Mesenchymal stem cell (in vitro differentiated cells and primary cell): ENCODE results near the gene TRAPPC2.

Experiments
- DNase-seq: peaks from one replicate; pipeline ENCODE4 v3.0.0-alpha.2; 2013
- H2AFZ ChIP-seq: one replicate; pipeline ENCODE4 v1.6.1; 2013; ENCODE audit warnings: low read depth, mild to moderate bottlenecking, control low read depth, inconsistent platforms, low read length, moderate library complexity
- H2AK5ac ChIP-seq: 2 replicates; pipeline ENCODE4 v1.6.1; 2013; ENCODE audit warnings: low read length, moderate library complexity, mild to moderate bottlenecking, inconsistent platforms; ENCODE audit not compliant: severe bottlenecking
- H2BK120ac ChIP-seq: one replicate; pipeline ENCODE4 v1.6.1; 2013; ENCODE audit warnings: low read depth, mild to moderate bottlenecking, inconsistent platforms, low read length, moderate library complexity
- H2BK12ac ChIP-seq, 2 experiments: one replicate each; pipeline ENCODE4 v1.6.1; 2013; ENCODE audit warnings: inconsistent platforms in 2 of 2, low read length in 2 of 2, mild to moderate bottlenecking in 2 of 2, moderate library complexity in 2 of 2, control low read depth in 1 of 2
- H2BK15ac ChIP-seq: one replicate; pipeline ENCODE4 v1.6.1; 2013; ENCODE audit warnings: mild to moderate bottlenecking, low read depth, inconsistent platforms; ENCODE audit not compliant: poor library complexity, severe bottlenecking
- H2BK5ac ChIP-seq: 2 replicates; pipeline ENCODE4 v1.6.1; 2013; ENCODE audit warnings: low read depth, mild to moderate bottlenecking, low read length, control low read depth, inconsistent platforms; ENCODE audit not compliant: poor library complexity, severe bottlenecking
- H3K14ac ChIP-seq, 2 experiments: one replicate each; pipeline ENCODE4 v1.6.1; 2013; ENCODE audit warnings: inconsistent platforms in 2 of 2, low read length in 2 of 2, control low read depth in 1 of 2, mild to moderate bottlenecking in 1 of 2, moderate library complexity in 1 of 2
- H3K18ac ChIP-seq, 2 experiments: one replicate each; pipeline ENCODE4 v1.6.1; 2013; ENCODE audit warnings: inconsistent platforms in 2 of 2, low read length in 2 of 2, control low read depth in 1 of 2, low read depth in 1 of 2, mild to moderate bottlenecking in 1 of 2
- H3K23ac ChIP-seq, 2 experiments: one replicate each; pipeline ENCODE4 v1.6.1; 2013; ENCODE audit warnings: inconsistent platforms in 2 of 2, low read length in 2 of 2, mild to moderate bottlenecking in 2 of 2, moderate library complexity in 2 of 2, control low read depth in 1 of 2
- H3K27ac ChIP-seq: 2 replicates; pipeline ENCODE4 v1.5.1; 2013; ENCODE audit warnings: mild to moderate bottlenecking, moderate library complexity, low read length, control low read depth, inconsistent platforms; ENCODE audit not compliant: poor library complexity, severe bottlenecking
- H3K27me3 ChIP-seq, 2 experiments: 2 replicates each; pipeline versions ENCODE4 v1.6.1 to v1.7.0; 2013; ENCODE audit warnings: low read length in 2 of 2, mild to moderate bottlenecking in 2 of 2, moderate library complexity in 2 of 2, control low read depth in 1 of 2, inconsistent platforms in 1 of 2; ENCODE audit not compliant: control insufficient read depth in 1 of 2, insufficient read depth in 1 of 2
- H3K36me3 ChIP-seq, 2 experiments: 2 replicates each; pipeline versions ENCODE4 v1.6.1 to v1.7.0; 2013; ENCODE audit warnings: low read length in 2 of 2, control low read depth in 1 of 2, inconsistent platforms in 1 of 2, low read depth in 1 of 2, mild to moderate bottlenecking in 1 of 2; ENCODE audit not compliant: insufficient read depth in 2 of 2, control insufficient read depth in 1 of 2
- H3K4ac ChIP-seq, 2 experiments: one replicate each; pipeline ENCODE4 v1.6.1; 2013; ENCODE audit warnings: inconsistent platforms in 2 of 2, low read length in 2 of 2, mild to moderate bottlenecking in 2 of 2, moderate library complexity in 2 of 2, control low read depth in 1 of 2, low read depth in 1 of 2
- H3K4me1 ChIP-seq: 2 replicates; pipeline ENCODE4 v1.6.1; 2013; ENCODE audit warnings: low read depth, low read length, control low read depth; ENCODE audit not compliant: control insufficient read depth, insufficient read depth
- H3K4me2 ChIP-seq: 2 replicates; pipeline ENCODE4 v1.6.1; 2013; ENCODE audit warnings: low read length, mild to moderate bottlenecking, inconsistent platforms; ENCODE audit not compliant: poor library complexity, severe bottlenecking
- H3K4me3 ChIP-seq, 2 experiments: 2 replicates each; pipeline versions ENCODE4 v1.5.1 to v1.7.0; 2013; ENCODE audit warnings: low read length in 2 of 2, mild to moderate bottlenecking in 2 of 2, control low read depth in 1 of 2, low read depth in 1 of 2; ENCODE audit not compliant: insufficient read depth in 1 of 2
- H3K79me1 ChIP-seq: replicated peaks from 2 replicates; pipeline ENCODE4 v1.6.1; 2013; ENCODE audit warnings: mild to moderate bottlenecking, control low read depth, low read length, inconsistent platforms; ENCODE audit not compliant: poor library complexity, severe bottlenecking
- H3K9ac ChIP-seq: 2 replicates; pipeline ENCODE4 v1.7.0; 2013; ENCODE audit warnings: mild to moderate bottlenecking, low read length, moderate library complexity
- H3K9me3 ChIP-seq: 2 replicates; pipeline ENCODE4 v1.7.0; 2013; ENCODE audit warnings: mild to moderate bottlenecking, low read length; ENCODE audit not compliant: control insufficient read depth
- H4K8ac ChIP-seq: one replicate; pipeline ENCODE4 v1.6.1; 2013; ENCODE audit warnings: inconsistent platforms, mild to moderate bottlenecking, low read length, moderate library complexity
- H4K91ac ChIP-seq: one replicate; pipeline ENCODE4 v1.6.1; 2013; ENCODE audit warnings: mild to moderate bottlenecking, low read length, inconsistent platforms
- WGBS: methylation state at CpG from one replicate; pipeline ENCODE4 v1.1.7; 2013; ENCODE audit warnings: mixed read lengths; 5-methylcytosine and 5-hydroxymethylcytosine counted together

The TRAPPC2 gene

DNA sequence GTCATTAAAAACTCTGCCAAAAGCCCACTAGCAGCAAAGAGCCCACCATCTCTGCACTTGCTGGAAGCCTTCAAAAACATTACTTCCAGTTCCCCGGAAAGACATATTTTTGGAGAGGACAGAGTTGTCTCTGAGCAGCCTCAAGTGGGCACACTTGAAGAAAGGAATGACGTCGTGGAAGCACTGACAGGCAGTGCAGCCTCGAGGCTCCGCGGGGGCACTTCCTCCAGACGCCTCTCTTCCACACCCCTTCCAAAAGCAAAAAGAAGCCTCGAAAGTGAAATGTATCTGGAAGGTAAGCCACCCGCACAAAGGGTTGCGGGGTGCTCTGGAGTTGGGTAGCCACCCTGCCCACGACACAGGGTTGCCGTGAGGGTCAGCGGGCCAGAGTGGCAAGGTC is 26.0 kb upstream of the TRAPPC2 start:
- no peak overlapping the region for H3K23ac ChIP-seq
- H3K79me1 ChIP-seq, result peaks cover 2% of the 10 kb centered on the region
- no peak overlapping the region for H2BK15ac ChIP-seq

DNA sequence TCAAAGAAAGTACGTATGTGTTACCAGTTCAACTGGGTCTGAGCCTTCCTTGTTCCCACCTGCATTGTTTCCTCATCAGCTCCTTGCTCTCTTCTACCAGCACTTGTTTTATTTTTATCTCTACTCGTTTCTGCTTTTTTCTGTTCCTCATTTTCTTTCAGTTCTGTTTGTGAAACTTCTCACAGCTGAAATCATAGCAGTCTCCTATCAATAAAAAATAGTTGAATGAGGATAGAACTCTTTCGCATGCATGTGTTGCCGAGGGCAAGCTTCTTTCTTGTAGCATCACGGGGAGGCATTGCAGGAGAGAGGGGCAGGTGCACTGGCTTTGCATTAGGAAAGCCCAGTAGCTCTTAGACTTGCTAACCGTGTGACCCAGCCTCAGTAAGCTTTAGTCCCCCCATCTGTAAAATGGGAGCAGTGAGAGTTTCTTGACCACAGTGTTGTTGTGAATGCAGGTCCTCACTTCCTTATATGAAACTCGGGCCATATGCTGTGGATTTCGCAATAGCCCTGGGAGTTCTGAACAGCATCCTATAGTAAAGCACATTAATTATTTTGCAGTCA is 24.8 kb upstream of the TRAPPC2 start:
- 96% methylated on average over 5 of the region's 8 CpGs for WGBS
- Histone ChIP-seq H4K8ac (no peak overlapping the region), H2BK5ac (no peak overlapping the region), H2BK15ac (no peak overlapping the region), H3K18ac (no peak overlapping the region), H3K9me3 (no peaks in the 10 kb centered on the region), H3K4ac (no peak overlapping the region), H2AK5ac (no peak overlapping the region), H3K27ac (no peak overlapping the region), H3K14ac (no peak overlapping the region), H3K23ac (no peak overlapping the region), H4K91ac (no peak overlapping the region), H2BK12ac (no peak overlapping the region), H3K4me2 (no peak overlapping the region), H2BK120ac (no peak overlapping the region), H3K36me3 (peaks cover 18 to 90% of the 10 kb centered on the region in 2 experiments), H3K4me3 (no peak overlapping the region), H3K27me3 (no peaks in the 10 kb centered on the region), H3K4me1 (no peaks in the 10 kb centered on the region), H2AFZ (no peak overlapping the region), H3K79me1 (peaks cover 2% of the 10 kb centered on the region), H3K9ac (no peak overlapping the region)
- DNase-seq, result no peak

More for the DNA sequence above, 26.0 kb upstream of the TRAPPC2 start:
- H3K4me3 ChIP-seq, result no peak overlapping the region
- no peak overlapping the region for H3K18ac ChIP-seq
- no peak overlapping the region for H2BK120ac ChIP-seq
- no peak overlapping the region for H3K9ac ChIP-seq
- H3K4me2 ChIP-seq, result no peak overlapping the region
- no peak overlapping the region for H2BK5ac ChIP-seq
- no peak overlapping the region for H4K8ac ChIP-seq
- H2AK5ac ChIP-seq, result no peak overlapping the region
- H2AFZ ChIP-seq, result no peak overlapping the region
- no peaks in the 10 kb centered on the region for H3K4me1 ChIP-seq
- peaks cover 18 to 88% of the 10 kb centered on the region in 2 experiments for H3K36me3 ChIP-seq
- WGBS, result 83% methylated on average over 13 of the region's 13 CpGs
- no peak overlapping the region for H3K4ac ChIP-seq
- H3K27ac ChIP-seq, result no peak overlapping the region
- no peaks in the 10 kb centered on the region for H3K27me3 ChIP-seq
- DNase-seq, result no peak
- no peak overlapping the region for H2BK12ac ChIP-seq
- H3K14ac ChIP-seq, result no peak overlapping the region
- no peaks in the 10 kb centered on the region for H3K9me3 ChIP-seq
- no peak overlapping the region for H4K91ac ChIP-seq

DNA sequence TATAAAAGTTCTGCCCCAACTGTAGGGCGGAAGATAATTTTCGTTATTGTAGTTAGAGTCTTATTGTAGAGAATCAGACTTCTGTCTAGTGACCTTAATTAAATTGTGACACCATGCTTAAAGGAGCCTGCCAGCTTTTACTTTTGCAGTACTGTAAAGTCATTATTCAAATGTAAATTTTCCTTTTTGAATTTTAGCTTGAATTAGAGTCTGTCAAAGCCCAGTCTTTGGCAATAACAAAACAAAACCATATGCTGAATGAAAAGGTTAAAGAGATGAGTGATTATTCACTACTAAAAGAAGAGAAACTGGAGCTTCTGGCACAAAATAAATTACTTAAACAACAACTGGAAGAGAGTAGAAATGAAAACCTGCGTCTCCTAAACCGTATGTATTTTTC is 22.0 kb upstream of the TRAPPC2 start:
- H3K27ac ChIP-seq, result no peak overlapping the region
- no peak overlapping the region for H3K14ac ChIP-seq
- H3K18ac ChIP-seq, result no peak overlapping the region
- H3K27me3 ChIP-seq, result peaks cover 0 to 3% of the 10 kb centered on the region in 2 experiments
- no peak overlapping the region for H2BK5ac ChIP-seq
- no peaks in the 10 kb centered on the region for H3K9me3 ChIP-seq
- no peak for DNase-seq
- H3K23ac ChIP-seq, result no peak overlapping the region
- 90% methylated on average over 2 of the region's 4 CpGs for WGBS
- no peaks in the 10 kb centered on the region for H3K4me1 ChIP-seq
- H2AFZ ChIP-seq, result no peak overlapping the region
- no peak overlapping the region for H3K4me2 ChIP-seq
- no peak overlapping the region for H4K91ac ChIP-seq
- no peak overlapping the region for H2BK12ac ChIP-seq
- H2AK5ac ChIP-seq, result no peak overlapping the region
- H3K4me3 ChIP-seq, result no peak overlapping the region
- H3K36me3 ChIP-seq, result peaks cover 12 to 82% of the 10 kb centered on the region in 2 experiments
- no peak overlapping the region for H3K4ac ChIP-seq
- H3K9ac ChIP-seq, result no peak overlapping the region
- peaks cover 5% of the 10 kb centered on the region for H3K79me1 ChIP-seq
- no peak overlapping the region for H2BK120ac ChIP-seq
- no peak overlapping the region for H2BK15ac ChIP-seq
- H4K8ac ChIP-seq, result no peak overlapping the region

DNA sequence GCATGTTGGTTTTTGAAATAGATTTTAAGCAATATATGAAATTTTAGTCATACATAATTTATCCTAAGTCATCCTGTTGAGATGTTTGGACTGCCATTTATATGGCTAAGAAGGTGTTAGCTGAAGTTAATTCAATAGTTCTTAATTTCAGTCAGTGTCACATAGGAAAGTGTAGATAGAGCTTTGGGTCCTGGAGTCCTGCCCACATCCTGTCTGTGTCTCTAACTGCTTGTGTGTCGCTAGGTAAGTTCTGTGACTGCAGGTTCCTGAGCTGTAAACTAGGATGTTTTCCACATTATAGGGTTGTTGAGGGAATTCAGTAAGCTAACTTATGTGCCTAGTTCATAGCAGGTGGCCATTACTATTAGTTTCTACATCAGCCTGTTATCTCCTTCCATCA is 20.8 kb upstream of the TRAPPC2 start:
- H4K8ac ChIP-seq, result no peak overlapping the region
- H3K27ac ChIP-seq, result no peak overlapping the region
- peaks cover 0 to 3% of the 10 kb centered on the region in 2 experiments for H3K27me3 ChIP-seq
- H3K4me1 ChIP-seq, result no peaks in the 10 kb centered on the region
- no peak overlapping the region for H2BK120ac ChIP-seq
- H3K14ac ChIP-seq, result no peak overlapping the region
- H2BK15ac ChIP-seq, result no peak overlapping the region
- H3K36me3 ChIP-seq, result peaks cover 7 to 82% of the 10 kb centered on the region in 2 experiments
- H4K91ac ChIP-seq, result no peak overlapping the region
- H3K18ac ChIP-seq, result no peak overlapping the region
- no peak overlapping the region for H2BK12ac ChIP-seq
- no peak overlapping the region for H2AFZ ChIP-seq
- peaks cover 5% of the 10 kb centered on the region for H3K79me1 ChIP-seq
- no CpG with 5 or more reads among the region's 1 CpG for WGBS
- H3K4ac ChIP-seq, result no peak overlapping the region
- no peaks in the 10 kb centered on the region for H3K9me3 ChIP-seq
- H3K9ac ChIP-seq, result no peak overlapping the region
- H2AK5ac ChIP-seq, result no peak overlapping the region
- H2BK5ac ChIP-seq, result no peak overlapping the region
- no peak overlapping the region for H3K4me3 ChIP-seq
- no peak overlapping the region for H3K4me2 ChIP-seq
- H3K23ac ChIP-seq, result no peak overlapping the region
- DNase-seq, result no peak
